ENCODE results near the gene MAP3K4. TPM values are rescaled to one million over a fixed set of nuclear protein-coding genes. Genes with fewer than 3 reads are reported as not detected.
A peak's percentile ranks its signal among the peaks of the same experiment; 100 is the strongest.

Gene MAP3K4
- total RNA-seq, 4 donors from 2014 or later: 17.2 to 35.2 (median 23.7) TPM

DNA sequence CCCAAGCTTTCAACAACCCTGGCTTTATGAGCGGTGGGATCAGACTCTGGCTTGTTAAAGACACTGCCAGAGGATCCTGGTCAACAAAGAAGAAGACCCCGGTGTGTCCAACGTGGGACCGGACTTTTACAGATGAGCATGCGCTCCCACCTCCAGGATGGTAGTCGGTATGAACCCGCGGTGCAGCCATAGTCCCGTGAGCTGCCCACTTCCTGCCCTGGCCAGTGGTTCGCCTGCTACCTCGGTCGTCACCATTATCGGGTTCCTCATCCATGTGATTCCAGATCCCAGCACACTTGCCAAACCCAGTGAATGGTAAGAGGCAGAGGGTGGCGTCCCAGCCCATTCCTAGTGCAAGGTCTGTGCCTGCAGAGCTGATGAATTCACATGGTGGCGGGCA lies 169.6 kb downstream of the MAP3K4 start:
- WGBS, 2 donors (ENCODE audit: low coverage in 1 of 2): 97% methylated on average over 15 of the region's 15 CpGs; no CpG with 5 or more reads in 1 of the 2 donors
- Histone ChIP-seq H3K9me3 (no peaks in the 10 kb centered on the region), H3K27me3 (no peaks in the 10 kb centered on the region), H3K4me3 (no peak overlapping the region), H3K4me1 (no peaks in the 10 kb centered on the region), H3K36me3 (no peaks in the 10 kb centered on the region), H3K27ac (peak overlapping the region in 1 of 4 donors; percentile 20)
- in situ Hi-C loops (cut with MboI; ENCODE audit: low pct_ligation_motif_present in 1 of 4, low pct_unique_long_range_greater_than_20kb in 1 of 4, low sequenced_read_pairs in 3 of 4) (loop anchor here in 1 of 4 donors (25.0 kb wide), 1 partner anchor 201 kb away; no protein-coding TSS in a partner anchor), intact Hi-C loops (cut with DNase I; ENCODE audit: low total_unique reads) (loop anchor here (10.0 kb wide), 1 partner anchor 124 kb away; no protein-coding TSS in a partner anchor)
- no peak for TF ChIP-seq EP300 (IDR thresholded peaks at IDR 0.05; ENCODE audit: low read depth)
- TF ChIP-seq POLR2AphosphoS5 (IDR thresholded peaks at IDR 0.05): no peak
- no peak for TF ChIP-seq POLR2A (IDR thresholded peaks at IDR 0.05)
- no peak for TF ChIP-seq CTCF (IDR thresholded peaks at IDR 0.05)
- no peak for DNase-seq

GRCh38 chr6:161161889-161162624 lies 170.5 kb downstream of the MAP3K4 start:
- 94% methylated on average over 16 of the region's 16 CpGs; no CpG with 5 or more reads in 1 of the 2 donors for WGBS, 2 donors (ENCODE audit: low coverage in 1 of 2)
- intact Hi-C loops (cut with DNase I; ENCODE audit: low total_unique reads): loop anchor here (10.0 kb wide), 1 partner anchor 123 kb away; no protein-coding TSS in a partner anchor
- DNase-seq: no peak
- H3K4me3 ChIP-seq: no peak overlapping the region
- in situ Hi-C loops (cut with MboI; ENCODE audit: low pct_ligation_motif_present in 1 of 4, low pct_unique_long_range_greater_than_20kb in 1 of 4, low sequenced_read_pairs in 3 of 4): loop anchor here in 1 of 4 donors (25.0 kb wide), 1 partner anchor 200 kb away; no protein-coding TSS in a partner anchor
- TF ChIP-seq POLR2A (IDR thresholded peaks at IDR 0.05) (no peak), POLR2AphosphoS5 (IDR thresholded peaks at IDR 0.05) (no peak), EP300 (IDR thresholded peaks at IDR 0.05; ENCODE audit: low read depth) (no peak), CTCF (IDR thresholded peaks at IDR 0.05) (no peak)
- no peaks in the 10 kb centered on the region for H3K36me3 ChIP-seq
- no peaks in the 10 kb centered on the region for H3K9me3 ChIP-seq
- H3K27ac ChIP-seq: no peak overlapping the region
- no peaks in the 10 kb centered on the region for H3K27me3 ChIP-seq
- H3K4me1 ChIP-seq: no peaks in the 10 kb centered on the region

DNA sequence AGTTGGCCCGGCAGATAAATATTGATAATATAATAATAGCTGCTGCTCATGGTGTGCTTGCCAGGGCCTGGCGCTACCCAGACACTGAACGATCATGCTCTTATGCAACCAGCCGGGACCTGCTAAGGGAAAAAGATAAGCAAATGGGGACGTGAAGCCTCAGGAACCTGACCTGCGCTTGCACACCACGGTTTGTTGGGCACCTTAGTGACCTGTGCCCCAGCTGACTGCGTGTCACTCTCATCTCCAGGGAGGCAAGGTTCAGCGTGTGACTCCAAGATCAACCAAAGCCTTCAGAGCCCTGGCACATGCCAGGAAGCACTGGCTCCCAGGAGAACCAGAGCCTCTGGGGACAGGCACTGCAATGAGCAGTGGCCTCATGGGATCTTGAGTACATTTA lies 171.2 kb downstream of the MAP3K4 start:
- in situ Hi-C loops (cut with MboI; ENCODE audit: low pct_ligation_motif_present in 1 of 4, low pct_unique_long_range_greater_than_20kb in 1 of 4, low sequenced_read_pairs in 3 of 4) (loop anchor here in 1 of 4 donors (25.0 kb wide), 1 partner anchor 200 kb away; no protein-coding TSS in a partner anchor), intact Hi-C loops (cut with DNase I; ENCODE audit: low total_unique reads) (loop anchor here (10.0 kb wide), 1 partner anchor 122 kb away; no protein-coding TSS in a partner anchor)
- Histone ChIP-seq H3K27me3 (no peaks in the 10 kb centered on the region), H3K4me1 (no peaks in the 10 kb centered on the region), H3K4me3 (no peak overlapping the region), H3K9me3 (no peaks in the 10 kb centered on the region), H3K27ac (no peak overlapping the region), H3K36me3 (no peaks in the 10 kb centered on the region)
- DNase-seq: no peak
- 80 to 90% methylated on average over 2 to 9 of the region's 9 CpGs for WGBS, 2 donors (ENCODE audit: low coverage in 1 of 2)
- TF ChIP-seq EP300 (IDR thresholded peaks at IDR 0.05; ENCODE audit: low read depth) (no peak), POLR2AphosphoS5 (IDR thresholded peaks at IDR 0.05) (no peak), CTCF (IDR thresholded peaks at IDR 0.05) (no peak), POLR2A (IDR thresholded peaks at IDR 0.05) (no peak)

DNA sequence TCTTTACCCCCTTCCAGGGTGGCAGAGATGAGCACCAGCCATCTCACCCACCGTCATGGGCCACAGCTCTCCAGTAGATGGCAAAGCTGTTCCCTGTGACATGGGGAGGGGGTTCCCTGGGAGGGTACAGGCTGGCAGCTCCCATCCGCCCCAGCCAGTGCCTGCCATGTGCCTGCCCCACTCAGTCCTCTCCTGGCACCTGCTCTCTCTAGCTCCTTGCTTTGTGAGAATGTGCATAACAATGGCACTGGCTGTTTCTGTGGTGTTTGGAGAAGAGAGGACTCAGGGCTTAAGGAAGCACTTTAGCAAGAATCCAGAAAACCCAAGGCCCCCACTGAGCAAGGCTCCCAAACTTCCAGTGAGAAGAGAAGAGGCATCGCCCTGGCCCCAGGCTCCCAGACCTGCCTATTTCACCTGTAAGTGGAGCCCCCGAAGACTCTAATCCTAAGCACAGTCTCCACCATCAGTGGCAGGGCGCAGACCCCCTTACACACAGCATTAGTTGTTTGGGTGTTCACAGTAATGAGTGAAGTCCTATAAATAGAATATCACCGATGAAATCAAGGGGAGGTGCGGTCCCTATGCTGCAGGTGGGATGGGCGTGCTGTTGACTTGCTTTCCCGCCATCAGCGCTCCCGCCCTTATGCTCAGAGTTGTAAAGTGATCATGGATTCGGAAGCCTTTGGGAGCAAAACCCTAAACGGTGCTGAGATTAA lies 172.1 kb downstream of the MAP3K4 start:
- 89 to 100% methylated on average over 1 to 13 of the region's 13 CpGs for WGBS, 2 donors (ENCODE audit: low coverage in 1 of 2)
- H3K27ac ChIP-seq: no peak overlapping the region
- in situ Hi-C loops (cut with MboI; ENCODE audit: low pct_ligation_motif_present in 1 of 4, low pct_unique_long_range_greater_than_20kb in 1 of 4, low sequenced_read_pairs in 3 of 4) (loop anchor here in 1 of 4 donors (25.0 kb wide), 1 partner anchor 199 kb away; no protein-coding TSS in a partner anchor), intact Hi-C loops (cut with DNase I; ENCODE audit: low total_unique reads) (loop anchor here (10.0 kb wide), 1 partner anchor 121 kb away; no protein-coding TSS in a partner anchor)
- H3K4me1 ChIP-seq: no peaks in the 10 kb centered on the region
- no peak for DNase-seq
- H3K36me3 ChIP-seq: no peaks in the 10 kb centered on the region
- H3K27me3 ChIP-seq: no peaks in the 10 kb centered on the region
- no peak for TF ChIP-seq POLR2AphosphoS5 (IDR thresholded peaks at IDR 0.05)
- TF ChIP-seq CTCF (IDR thresholded peaks at IDR 0.05): no peak
- no peak for TF ChIP-seq EP300 (IDR thresholded peaks at IDR 0.05; ENCODE audit: low read depth)
- TF ChIP-seq POLR2A (IDR thresholded peaks at IDR 0.05): no peak
- H3K9me3 ChIP-seq: no peaks in the 10 kb centered on the region
- H3K4me3 ChIP-seq: no peak overlapping the region
